SKM-1 (cell line): Measurements from ENCODE around the gene PDE4D.
"Not testable (repeated sequence)": the region's sequence is repeated elsewhere in the genome, so short reads cannot be mapped to it uniquely, and the experiment has no call there.

Source experiments
- DNase-seq: peaks from one replicate; lab custom pipeline; 2025; ENCODE audit not compliant: unreplicated experiment; lab: John Stamatoyannopoulos, UW

PDE4D gene

GRCh38 chr5:59437176-59437575, 456.4 kb downstream of the PDE4D start:
- DNase-seq: no peak

- no peak for DNase-seq
Observed at GRCh38 chr5:59436364-59437148, 457.0 kb downstream of the PDE4D start.

- DNase-seq: no peak
Observed at GRCh38 chr5:59433174-59433573, 460.4 kb downstream of the PDE4D start.

GRCh38 chr5:59430066-59430685, 463.4 kb downstream of the PDE4D start:
- DNase-seq: no peak

- no peak for DNase-seq
Observed at GRCh38 chr5:59428391-59428790, 465.1 kb downstream of the PDE4D start.

- DNase-seq: no peak
Observed at GRCh38 chr5:59424515-59424914, 469.0 kb downstream of the PDE4D start.

- DNase-seq: no peak
Observed at GRCh38 chr5:59423021-59423420, 470.5 kb downstream of the PDE4D start.

GRCh38 chr5:59421986-59422941, 471.3 kb downstream of the PDE4D start:
- DNase-seq: no peak

GRCh38 chr5:59420596-59420995, 472.9 kb downstream of the PDE4D start:
- no peak for DNase-seq

GRCh38 chr5:59418808-59419207, 474.7 kb downstream of the PDE4D start:
- DNase-seq: no peak

- DNase-seq: no peak
Observed at GRCh38 chr5:59416451-59416850, 477.1 kb downstream of the PDE4D start.

GRCh38 chr5:59416026-59416425, 477.5 kb downstream of the PDE4D start:
- DNase-seq: no peak

GRCh38 chr5:59412428-59412827, 481.1 kb downstream of the PDE4D start:
- DNase-seq: no peak

- DNase-seq: not testable (repeated sequence)
Observed at GRCh38 chr5:59408997-59409396, 484.5 kb downstream of the PDE4D start.

GRCh38 chr5:59407967-59408366, 485.6 kb downstream of the PDE4D start:
- DNase-seq: no peak

- DNase-seq: no peak
Observed at GRCh38 chr5:59401637-59402036, 491.9 kb downstream of the PDE4D start.

- not testable (repeated sequence) for DNase-seq
Observed at GRCh38 chr5:59394956-59395355, 498.6 kb downstream of the PDE4D start.

- DNase-seq: no peak
Observed at GRCh38 chr5:59393585-59394420, 499.7 kb downstream of the PDE4D start.

GRCh38 chr5:59391576-59391975, 501.9 kb downstream of the PDE4D start:
- DNase-seq: no peak

- no peak for DNase-seq
Observed at GRCh38 chr5:59390989-59391388, 502.5 kb downstream of the PDE4D start.
